HEK293 (cell line): ENCODE results near the gene BICC1.

ENCODE experiments used
- CTCF ChIA-PET: fragments of 350-600 bp; formaldehyde crosslinking; extraction: SDS; loops from one replicate; lab custom pipeline; 2021; ENCODE audit warnings: antibody characterized with exemption; lab: Yijun Ruan, JAX
- POLR2A ChIA-PET: fragments of 300-600 bp; formaldehyde crosslinking; extraction: SDS; loops from one replicate; lab custom pipeline; 2020; ENCODE audit warnings: antibody characterized with exemption, inconsistent platforms; lab: Yijun Ruan, JAX
- H3K27ac ChIP-seq: fragments of 200-500 bp; sonication (Bioruptor generic); 2 replicates; pipeline ENCODE4 v1.5.1; 2014; ENCODE audit warnings: low read depth, low read length, control low read depth, inconsistent platforms; ENCODE audit errors: extremely low read depth
- H3K36me3 ChIP-seq, 2 experiments: fragments of 200-500 bp in 1 of 2; sonication (Bioruptor generic) in 1 of 2; 1 replicate in 1 of 2; 2 replicates in 1 of 2; pipeline ENCODE4 v1.5.1; 2014 to 2017; ENCODE audit warnings: inconsistent platforms in 2 of 2, low read length in 2 of 2; ENCODE audit not compliant: control insufficient read depth in 2 of 2, insufficient read depth in 1 of 2
- H3K4me1 ChIP-seq: fragments of 200-500 bp; sonication (Bioruptor generic); 2 replicates; pipeline ENCODE4 v1.5.1; 2014; ENCODE audit warnings: mild to moderate bottlenecking, low read length, inconsistent platforms; ENCODE audit not compliant: control insufficient read depth, insufficient read depth
- H3K4me3 ChIP-seq: 2 replicates; pipeline ENCODE4 v1.5.1; 2011; ENCODE audit warnings: low read depth, mild to moderate bottlenecking, control low read depth, low read length, moderate library complexity
- H3K9me3 ChIP-seq: fragments of 200-500 bp; sonication (Bioruptor generic); 2 replicates; pipeline ENCODE4 v1.5.1; 2014; ENCODE audit warnings: low read depth, low read length, inconsistent platforms; ENCODE audit not compliant: control insufficient read depth, insufficient read depth
- ATF2 ChIP-seq: fragments of 450-650 bp; formaldehyde crosslinking; IDR thresholded peaks from 2 replicates; pipeline ENCODE4 v1.5.1; 2016; ENCODE audit warnings: missing biosample characterization, missing genetic modification characterization, low read depth
- BCL11B ChIP-seq: fragments of 450-650 bp; formaldehyde crosslinking; IDR thresholded peaks from 2 replicates; pipeline ENCODE4 v1.5.1; 2016; ENCODE audit warnings: low read depth, missing biosample characterization, missing genetic modification characterization
- HIC1 ChIP-seq: fragments of 450-650 bp; formaldehyde crosslinking; IDR thresholded peaks from 2 replicates; pipeline ENCODE4 v1.5.1; 2016; ENCODE audit warnings: missing biosample characterization, missing genetic modification characterization
- KLF16 ChIP-seq: fragments of 450-650 bp; formaldehyde crosslinking; IDR thresholded peaks from 2 replicates; pipeline ENCODE4 v1.5.1; 2017; ENCODE audit warnings: missing biosample characterization, missing genetic modification characterization
- KLF8 ChIP-seq: fragments of 450-650 bp; formaldehyde crosslinking; IDR thresholded peaks from 2 replicates; pipeline ENCODE4 v1.5.1; 2016; ENCODE audit warnings: missing biosample characterization, missing genetic modification characterization
- PATZ1 ChIP-seq: fragments of 450-650 bp; formaldehyde crosslinking; IDR thresholded peaks from 2 replicates; pipeline ENCODE4 v1.5.1; 2016; ENCODE audit warnings: missing biosample characterization, missing genetic modification characterization
- SCRT1 ChIP-seq: fragments of 450-650 bp; formaldehyde crosslinking; IDR thresholded peaks from 2 replicates; pipeline ENCODE4 v1.5.1; 2016; ENCODE audit warnings: missing biosample characterization, missing genetic modification characterization, borderline replicate concordance
- SP2 ChIP-seq: fragments of 450-650 bp; formaldehyde crosslinking; IDR thresholded peaks from 2 replicates; pipeline ENCODE4 v1.5.1; 2016; ENCODE audit warnings: missing biosample characterization, missing genetic modification characterization
- ZBTB7A ChIP-seq: fragments of 450-650 bp; formaldehyde crosslinking; IDR thresholded peaks from 2 replicates; pipeline ENCODE4 v1.5.1; 2016; ENCODE audit warnings: low read depth, missing biosample characterization, missing genetic modification characterization
- ZNF112 ChIP-seq: fragments of 450-650 bp; formaldehyde crosslinking; IDR thresholded peaks from 2 replicates; pipeline ENCODE4 v1.5.0; 2017; ENCODE audit warnings: missing biosample characterization, missing genetic modification characterization
- ZNF184 ChIP-seq: fragments of 450-650 bp; IDR thresholded peaks from 2 replicates; pipeline ENCODE4 v1.5.1; 2018; ENCODE audit warnings: missing biosample characterization, mild to moderate bottlenecking, missing genetic modification characterization
- ZNF223 ChIP-seq: fragments of 450-650 bp; formaldehyde crosslinking; IDR thresholded peaks from 2 replicates; pipeline ENCODE4 v1.5.1; 2016; ENCODE audit warnings: missing biosample characterization, missing genetic modification characterization
- ZNF274 ChIP-seq, 2 experiments: fragments of 200-500 bp in 1 of 2; fragments of 450-650 bp in 1 of 2; sonication (Bioruptor generic) in 1 of 2; formaldehyde crosslinking in 1 of 2; IDR thresholded peaks; 2 replicates each; pipeline versions ENCODE4 v1.5.1 to v1.6.1; 2014 to 2016; ENCODE audit warnings: borderline replicate concordance in 1 of 2, inconsistent platforms in 1 of 2, low read length in 1 of 2, missing biosample characterization in 1 of 2, missing genetic modification characterization in 1 of 2
- ZNF350 ChIP-seq: fragments of 450-650 bp; formaldehyde crosslinking; IDR thresholded peaks from 2 replicates; pipeline ENCODE4 v1.5.0; 2017; ENCODE audit warnings: missing biosample characterization, mild to moderate bottlenecking, missing genetic modification characterization
- ZNF366 ChIP-seq: fragments of 450-650 bp; formaldehyde crosslinking; conservative IDR thresholded peaks from 2 replicates; pipeline ENCODE4 v1.5.1; 2016; ENCODE audit warnings: missing biosample characterization, missing genetic modification characterization
- ZNF398 ChIP-seq: fragments of 450-650 bp; formaldehyde crosslinking; IDR thresholded peaks from 2 replicates; pipeline ENCODE4 v1.5.1; 2017; ENCODE audit warnings: missing biosample characterization, missing genetic modification characterization
- ZNF426 ChIP-seq: fragments of 450-650 bp; formaldehyde crosslinking; IDR thresholded peaks from 2 replicates; pipeline ENCODE4 v1.5.1; 2017; ENCODE audit warnings: missing biosample characterization, missing genetic modification characterization, mild to moderate bottlenecking, inconsistent platforms, moderate library complexity
- ZNF449 ChIP-seq: fragments of 450-650 bp; formaldehyde crosslinking; IDR thresholded peaks from 2 replicates; pipeline ENCODE4 v1.5.1; 2017; ENCODE audit warnings: missing biosample characterization, mild to moderate bottlenecking, missing genetic modification characterization, moderate library complexity
- ZNF645 ChIP-seq: fragments of 450-650 bp; formaldehyde crosslinking; IDR thresholded peaks from 2 replicates; pipeline ENCODE4; 2016; ENCODE audit warnings: missing biosample characterization, missing genetic modification characterization
- ZNF654 ChIP-seq: fragments of 450-650 bp; formaldehyde crosslinking; IDR thresholded peaks from 2 replicates; pipeline ENCODE4 v1.5.1; 2016; ENCODE audit warnings: low read depth, missing biosample characterization, missing genetic modification characterization
- ZNF701 ChIP-seq: fragments of 450-650 bp; formaldehyde crosslinking; IDR thresholded peaks from 2 replicates; pipeline ENCODE4 v1.5.1; 2016; ENCODE audit warnings: missing biosample characterization, missing genetic modification characterization
- ZNF791 ChIP-seq: fragments of 450-650 bp; formaldehyde crosslinking; IDR thresholded peaks from 2 replicates; pipeline ENCODE4 v1.5.1; 2016; ENCODE audit warnings: missing biosample characterization, missing genetic modification characterization
- ZNF837 ChIP-seq: fragments of 450-650 bp; formaldehyde crosslinking; IDR thresholded peaks from 2 replicates; pipeline ENCODE4 v1.5.1; 2016; ENCODE audit warnings: missing biosample characterization, missing genetic modification characterization

The BICC1 gene

GRCh38 chr10:58723186-58723585 is 210.5 kb downstream of the BICC1 start:
- Histone ChIP-seq H3K4me3 (no peak overlapping the region), H3K4me1 (no peaks in the 10 kb centered on the region), H3K27ac (no peak overlapping the region), H3K9me3 (no peaks in the 10 kb centered on the region), H3K36me3 (no peaks in the 10 kb centered on the region)
- TF ChIP-seq ZNF837 (tag by site-specific recombination) = no peak
- TF ChIP-seq ZNF426 (tag by site-specific recombination) = no peak
- CTCF ChIA-PET = interaction anchor here (1.2 kb wide), 1 partner anchor 10 kb away, joined by 3 read pairs; no protein-coding TSS in a partner anchor
- POLR2A ChIA-PET = no interaction called here

GRCh38 chr10:58723966-58724365 is 211.3 kb downstream of the BICC1 start:
- ChIA-PET POLR2A (no interaction called here), CTCF (interaction anchor here (0.5 to 1.2 kb wide), 2 partner anchors 11 to 45 kb away, joined by 3 read pairs; no protein-coding TSS in a partner anchor)
- H3K27ac ChIP-seq = no peak overlapping the region
- no peaks in the 10 kb centered on the region for H3K9me3 ChIP-seq
- no peak for TF ChIP-seq SP2 (tag by site-specific recombination)
- TF ChIP-seq ATF2 (tag by site-specific recombination) = 0 out of 2 replicates have a peak, but pooled peaks have one; percentile 12
- H3K36me3 ChIP-seq = no peaks in the 10 kb centered on the region
- no peaks in the 10 kb centered on the region for H3K4me1 ChIP-seq
- no peak overlapping the region for H3K4me3 ChIP-seq

GRCh38 chr10:58724781-58725180 is 212.1 kb downstream of the BICC1 start:
- POLR2A ChIA-PET = no interaction called here

GRCh38 chr10:58725901-58726300 is 213.2 kb downstream of the BICC1 start:
- Histone ChIP-seq H3K27ac (no peak overlapping the region), H3K4me3 (no peak overlapping the region), H3K9me3 (no peaks in the 10 kb centered on the region), H3K36me3 (no peaks in the 10 kb centered on the region), H3K4me1 (no peaks in the 10 kb centered on the region)
- ChIA-PET CTCF (no interaction called here), POLR2A (no interaction called here)
- TF ChIP-seq ZNF398 (tag by site-specific recombination) (no peak), ZNF112 (tag by site-specific recombination) (no peak), HIC1 (tag by site-specific recombination) (no peak), ZNF366 (tag by site-specific recombination) (no peak), PATZ1 (no peak), ZNF449 (tag by site-specific recombination) (no peak), SP2 (tag by site-specific recombination) (no peak), ZNF223 (tag by site-specific recombination) (no peak)

More at GRCh38 chr10:58724781-58725180, 212.1 kb downstream of the BICC1 start:
- no peaks in the 10 kb centered on the region for H3K4me1 ChIP-seq
- TF ChIP-seq SCRT1 (tag by site-specific recombination) (no peak), ZNF350 (tag by site-specific recombination) (no peak), ZNF274 (IDR thresholded peaks at IDR 0.05; ENCODE audit: low read length) (no peak), ZNF274 (tag by site-specific recombination; IDR thresholded peaks at IDR 0.05; ENCODE audit: borderline replicate concordance) (no peak), ZNF654 (tag by site-specific recombination) (no peak), KLF16 (no peak), ZNF184 (tag by site-specific recombination) (no peak), ZNF645 (tag by site-specific recombination) (no peak), ZNF791 (no peak), BCL11B (tag by site-specific recombination) (no peak), ZBTB7A (no peak), KLF8 (no peak), ZNF701 (tag by site-specific recombination) (no peak)
- no peak overlapping the region for H3K27ac ChIP-seq
- no peak overlapping the region for H3K4me3 ChIP-seq
- H3K36me3 ChIP-seq = no peaks in the 10 kb centered on the region
- CTCF ChIA-PET = no interaction called here
- H3K9me3 ChIP-seq = no peaks in the 10 kb centered on the region
